AG10803 (cell line): ENCODE measurements around the gene SFMBT2.
"Not testable (repeated sequence)": the region's sequence is repeated elsewhere in the genome, so short reads cannot be mapped to it uniquely, and the experiment has no call there.

Experiments
- DNase-seq: peaks from one replicate; pipeline ENCODE4 v3.0.0; 2010; ENCODE audit warnings: low read depth
- H3K4me3 ChIP-seq: 2 replicates; pipeline ENCODE4 v1.5.1; 2011; ENCODE audit warnings: mild to moderate bottlenecking, low read length, control low read depth
- CTCF ChIP-seq: conservative IDR thresholded peaks from 2 replicates; pipeline ENCODE4 v1.5.1; 2011; ENCODE audit warnings: mild to moderate bottlenecking, low read length, control low read depth, inconsistent platforms

SFMBT2 gene

GRCh38 chr10:7389844-7390243, 21.0 kb downstream of the SFMBT2 start:
- TF ChIP-seq CTCF = no peak

DNA sequence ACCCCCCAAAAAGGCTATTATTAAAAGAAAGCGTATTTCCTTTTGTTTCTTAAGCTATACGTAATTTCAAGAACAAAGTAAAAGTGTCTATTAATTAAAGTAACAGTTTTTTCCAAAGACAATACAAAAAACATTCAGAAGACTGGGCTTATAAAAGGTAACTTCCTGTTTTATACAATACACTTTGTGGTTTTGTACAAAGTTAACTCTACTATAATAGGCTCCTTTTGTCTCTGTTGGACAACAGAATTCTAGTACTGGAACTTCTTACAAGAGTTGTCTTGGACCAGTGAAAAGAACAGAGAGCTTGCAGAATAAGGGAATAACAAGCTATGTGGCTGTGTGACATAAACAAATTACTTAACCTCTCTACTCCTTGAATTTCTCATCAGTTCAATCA, 21.5 kb downstream of the SFMBT2 start:
- no peak for TF ChIP-seq CTCF
- no peak for DNase-seq
- no peak overlapping the region for H3K4me3 ChIP-seq

More at GRCh38 chr10:7389844-7390243, 21.0 kb downstream of the SFMBT2 start:
- no peak for DNase-seq
- H3K4me3 ChIP-seq = no peak overlapping the region

DNA sequence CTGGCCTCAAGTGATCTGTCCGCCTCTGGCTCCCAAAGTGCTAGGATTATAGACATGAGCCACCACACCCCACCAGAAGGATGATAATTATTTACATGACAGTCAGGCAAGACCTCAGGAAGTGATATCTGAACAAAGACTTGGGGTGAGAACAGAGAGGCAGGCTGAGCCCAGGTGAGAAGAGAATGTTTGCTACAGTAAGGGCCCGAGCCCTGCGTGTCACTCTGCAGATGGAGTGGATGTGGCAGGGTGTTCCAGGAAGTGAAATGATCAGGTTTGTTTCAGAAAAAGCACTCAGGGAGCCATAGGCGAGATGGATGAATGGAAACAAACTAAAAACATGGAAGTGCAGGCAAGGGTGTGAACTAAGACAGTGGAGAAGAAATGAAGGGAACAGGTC, 22.2 kb downstream of the SFMBT2 start:
- no peak for DNase-seq
- TF ChIP-seq CTCF = no peak
- no peak overlapping the region for H3K4me3 ChIP-seq

DNA sequence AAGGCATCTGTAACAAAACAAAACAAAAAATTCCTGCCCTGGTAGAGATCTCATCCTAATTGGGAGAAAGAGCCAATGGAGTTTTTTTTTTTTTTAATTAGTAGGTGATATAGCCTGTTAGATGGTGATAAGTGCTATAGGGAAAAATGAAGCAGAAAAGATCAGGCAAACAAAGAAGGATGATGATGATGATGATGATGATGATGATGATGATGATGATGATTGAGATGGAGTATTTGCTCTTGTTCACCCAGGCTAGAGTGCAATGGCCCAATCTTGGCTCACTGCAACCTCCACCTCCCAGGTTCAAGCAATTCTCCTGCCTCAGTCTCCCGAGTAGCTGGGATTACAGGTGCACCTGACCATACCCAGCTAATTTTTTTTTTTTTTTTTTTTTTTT, 22.7 kb downstream of the SFMBT2 start:
- DNase-seq, H3K4me3 ChIP-seq: not testable (repeated sequence)

DNA sequence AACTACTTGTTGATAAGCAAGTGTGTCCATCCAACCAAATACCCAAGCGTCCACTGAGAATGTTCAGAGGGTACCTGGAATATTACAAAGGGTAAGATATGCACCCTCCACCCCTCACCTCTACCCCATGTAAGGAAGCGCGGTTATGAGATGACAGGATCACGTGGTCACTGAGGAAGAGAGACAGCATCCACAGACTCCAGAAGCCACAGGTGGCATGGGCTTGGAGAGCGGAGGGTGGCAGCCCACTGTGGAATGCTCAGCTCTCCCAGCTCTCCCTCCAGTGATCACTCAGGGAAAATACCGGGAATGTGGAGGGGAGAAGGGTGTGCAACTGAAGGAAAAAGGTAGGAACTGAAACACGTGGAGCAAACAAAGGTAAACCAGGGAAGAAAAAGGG, 25.7 kb downstream of the SFMBT2 start:
- DNase-seq = no peak
- no peak overlapping the region for H3K4me3 ChIP-seq
- no peak for TF ChIP-seq CTCF

DNA sequence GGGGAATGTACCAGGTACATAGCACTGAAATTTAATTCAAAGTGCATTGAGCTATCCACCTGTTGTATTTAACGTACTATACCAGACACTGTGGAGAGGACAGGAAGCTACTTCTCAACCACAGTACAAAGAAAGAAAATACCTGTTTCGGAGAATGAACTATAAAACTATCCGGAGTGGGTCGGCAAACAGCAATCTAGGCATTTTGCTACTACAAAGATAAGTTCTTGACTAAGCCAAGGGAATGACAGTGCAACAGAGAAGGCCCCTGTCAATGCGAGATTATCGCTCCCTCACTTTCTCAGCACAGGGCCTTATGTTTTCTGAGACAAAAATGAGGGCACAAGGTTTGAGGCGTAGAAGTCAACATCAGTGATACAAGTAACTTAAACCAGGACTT, 27.4 kb downstream of the SFMBT2 start:
- no peak for DNase-seq
- H3K4me3 ChIP-seq = no peak overlapping the region
- TF ChIP-seq CTCF = no peak

- no peak overlapping the region for H3K4me3 ChIP-seq
- no peak for DNase-seq
- no peak for TF ChIP-seq CTCF
These were observed 30.1 kb downstream of the SFMBT2 start for GRCh38 chr10:7380704-7381241.
